Left renal pelvis (tissue), 4 donors: Measurements from ENCODE around the gene PON2. TPM values are rescaled to one million over a fixed set of nuclear protein-coding genes. Genes with fewer than 3 reads are reported as not detected.
A peak's percentile ranks its signal among the peaks of the same experiment; 100 is the strongest.

Experiments
- DNase-seq, 4 donors: peaks; one replicate each; pipeline ENCODE4 v3.0.0-alpha.2; 2013; ENCODE audit warnings: low read depth in 4 of 4, low spot score in 3 of 4
- polyA plus RNA-seq, 4 donors: library from polyadenylated mRNA; unstranded; fragments of 120-200 nt; gene quantifications; one replicate each; pipeline ENCODE4 v1.2.1, GENCODE V29; 2013; ENCODE audit not compliant: insufficient read length in 4 of 4

Gene PON2
- polyA plus RNA-seq, 4 donors, result 107 to 240 (median 163) TPM

DNA sequence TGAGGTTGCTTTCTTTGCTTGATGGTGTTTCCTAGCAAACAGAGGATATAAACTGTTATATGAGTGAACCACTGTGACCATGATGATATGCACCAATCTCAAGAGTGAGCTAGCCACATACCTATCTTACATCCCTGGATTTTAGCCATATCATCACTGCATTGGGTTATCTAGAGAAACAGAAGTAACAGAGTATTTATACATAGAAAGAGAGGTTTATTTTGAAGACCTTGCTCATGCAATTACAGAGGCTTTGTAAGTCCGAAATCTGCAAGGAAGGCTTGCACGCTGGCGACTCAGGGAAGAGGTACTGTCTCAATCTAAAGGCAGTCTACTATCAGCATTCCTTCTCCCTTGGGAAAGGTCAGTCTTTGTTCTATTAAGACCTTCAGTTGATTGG, 11.8 kb upstream of the PON2 start:
- DNase-seq, result no peak

DNA sequence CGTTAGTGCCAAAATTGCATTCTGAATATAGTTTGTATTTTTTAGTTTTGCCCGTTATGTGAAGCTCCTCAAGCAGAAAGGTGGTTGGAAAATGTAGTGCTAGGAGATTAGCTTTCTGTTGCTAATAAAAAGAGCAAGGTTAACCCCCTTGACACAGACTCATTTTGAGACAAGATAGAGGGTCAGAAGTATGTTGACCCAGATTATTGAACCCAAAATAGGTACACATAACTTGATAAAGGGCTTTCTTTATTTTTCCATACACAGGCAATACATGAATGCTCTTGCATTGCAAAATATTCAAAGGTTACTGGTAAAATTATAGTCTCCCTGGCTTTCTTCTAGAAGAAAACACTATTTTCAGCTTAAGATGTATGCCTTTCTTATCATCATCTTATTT, 10.0 kb upstream of the PON2 start:
- no peak for DNase-seq

DNA sequence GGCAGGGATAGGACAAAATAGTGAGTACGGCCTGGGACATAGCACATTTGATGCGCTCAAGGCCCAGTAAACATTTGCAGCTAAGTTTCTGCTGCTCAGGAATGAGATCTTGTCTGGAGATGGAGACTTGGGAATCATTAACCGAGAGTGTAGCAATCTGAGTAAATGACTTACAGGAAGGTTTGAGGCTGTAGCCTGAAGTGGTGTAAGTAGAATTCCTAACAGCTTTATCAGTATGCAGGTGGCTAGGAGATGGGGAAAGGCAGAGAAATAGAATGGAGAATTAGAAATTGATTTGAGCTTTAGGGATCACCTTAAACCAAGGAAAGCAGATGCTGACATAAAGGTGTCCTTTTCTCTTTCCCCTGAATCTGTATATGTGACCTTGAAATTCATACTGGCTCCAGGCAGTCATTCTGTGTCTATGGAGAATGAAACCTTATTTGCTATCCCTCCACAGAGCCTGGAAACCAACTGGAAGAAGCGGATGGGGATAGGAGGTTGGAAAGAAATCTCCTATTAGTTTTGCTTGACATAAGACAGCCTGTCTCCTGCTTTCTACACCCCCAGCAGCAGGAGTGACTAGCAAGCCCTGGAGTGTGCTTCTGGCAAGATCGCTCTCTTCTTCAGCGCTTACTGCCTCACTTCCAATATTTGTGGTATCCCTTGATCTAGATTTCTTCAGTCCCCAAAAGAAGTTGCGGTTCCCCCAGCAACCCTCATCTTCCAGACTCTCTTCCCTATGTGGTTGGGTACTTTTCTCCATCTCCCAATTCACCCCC, 6.4 kb upstream of the PON2 start:
- DNase-seq, result peak in 2 of 4 donors; percentile 62 to 69

DNA sequence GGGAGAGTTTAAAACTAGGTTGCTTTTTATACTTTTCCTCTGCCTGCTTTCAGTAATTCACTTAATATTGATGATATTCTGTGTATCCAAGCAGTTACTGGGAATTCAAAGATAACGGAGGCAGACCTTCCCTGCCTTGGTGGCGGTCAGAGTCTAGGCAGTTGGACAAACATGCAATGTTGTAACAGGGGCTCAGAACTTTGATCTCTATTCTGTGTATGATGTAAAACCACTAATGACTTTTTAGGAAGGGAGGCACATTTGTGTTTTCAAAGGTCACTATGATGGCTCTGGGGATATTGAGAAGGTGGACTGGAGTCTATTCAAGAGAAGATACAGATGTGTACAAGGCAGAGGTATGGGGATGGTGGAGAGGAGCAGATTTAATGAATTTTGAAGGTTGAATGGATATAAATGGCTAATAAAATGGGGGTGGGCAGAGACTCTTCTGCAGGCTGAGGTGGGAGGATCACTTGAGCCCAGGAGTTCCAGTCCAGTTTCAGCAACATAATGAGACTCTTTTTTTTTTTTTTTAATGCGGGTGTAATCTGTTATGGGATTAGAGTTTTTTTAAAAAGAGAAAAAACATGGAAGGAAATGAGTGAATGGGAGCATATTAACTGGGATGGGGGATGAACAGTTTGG, 5.7 kb upstream of the PON2 start:
- no peak for DNase-seq

DNA sequence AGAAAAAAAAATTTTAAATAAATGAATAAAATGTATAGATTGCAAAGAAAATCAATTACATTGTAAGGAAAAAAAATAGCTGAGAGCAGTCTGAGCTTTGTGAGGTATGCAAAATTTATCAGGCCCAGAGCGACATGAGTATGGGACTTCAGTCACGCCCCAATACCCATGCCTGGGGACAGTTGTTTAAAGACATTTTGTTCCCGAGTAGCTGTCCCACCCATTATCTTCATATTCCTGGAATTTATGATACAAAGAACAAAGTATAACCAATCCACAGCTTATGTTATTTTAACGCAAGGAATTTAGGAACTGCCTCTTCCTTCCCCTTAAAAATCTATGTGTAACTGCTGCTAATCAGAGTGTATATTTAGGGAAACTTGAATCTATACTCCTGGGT, 1.6 kb upstream of the PON2 start:
- no peak for DNase-seq

DNA sequence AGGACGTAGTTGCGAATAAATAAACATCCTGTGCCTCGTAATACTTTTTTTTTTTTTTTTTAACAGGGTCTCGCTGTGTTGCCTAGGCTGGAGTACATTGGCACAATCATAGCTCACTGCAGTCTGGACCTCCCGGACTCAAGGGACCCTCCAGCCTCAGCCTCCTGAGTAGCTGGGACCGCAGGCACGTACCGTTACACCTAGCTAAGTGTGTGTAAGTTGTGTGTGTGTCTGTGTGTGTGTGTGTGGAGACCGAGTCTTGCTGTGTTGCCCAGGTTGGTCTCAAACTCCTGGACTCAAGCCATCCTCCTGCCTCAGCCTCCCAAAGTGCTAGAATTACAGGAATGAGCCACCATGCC, 573 bp upstream of the PON2 start:
- DNase-seq, result no peak

DNA sequence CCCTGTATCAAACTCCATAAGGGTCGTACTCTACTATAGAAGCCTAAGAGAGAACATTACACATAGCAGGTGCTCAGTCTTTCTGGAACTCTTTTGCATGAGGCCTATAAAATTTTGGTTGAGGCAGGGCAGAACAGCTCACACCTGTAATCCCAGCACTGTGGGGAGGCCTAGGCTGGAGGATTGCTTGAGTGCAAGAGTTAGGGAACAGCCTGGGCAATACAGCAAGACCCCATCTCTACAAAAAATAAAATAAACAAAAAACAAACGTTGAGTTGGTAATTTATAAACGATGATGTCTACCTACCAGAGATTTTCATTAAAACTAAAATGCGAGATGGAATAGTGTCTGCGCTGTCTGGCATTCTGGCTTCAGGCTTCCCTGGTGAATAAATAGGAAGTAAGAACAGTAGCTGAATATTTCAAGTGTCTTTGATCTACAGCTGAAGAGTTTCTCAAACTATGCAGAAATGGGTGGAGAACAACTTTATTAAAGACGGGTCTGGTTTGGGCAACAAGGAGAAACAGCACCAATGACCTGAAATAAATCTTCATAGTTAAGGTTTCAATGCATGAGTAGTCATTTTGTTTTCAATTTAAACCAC, 774 bp downstream of the PON2 start:
- DNase-seq, result no peak

DNA sequence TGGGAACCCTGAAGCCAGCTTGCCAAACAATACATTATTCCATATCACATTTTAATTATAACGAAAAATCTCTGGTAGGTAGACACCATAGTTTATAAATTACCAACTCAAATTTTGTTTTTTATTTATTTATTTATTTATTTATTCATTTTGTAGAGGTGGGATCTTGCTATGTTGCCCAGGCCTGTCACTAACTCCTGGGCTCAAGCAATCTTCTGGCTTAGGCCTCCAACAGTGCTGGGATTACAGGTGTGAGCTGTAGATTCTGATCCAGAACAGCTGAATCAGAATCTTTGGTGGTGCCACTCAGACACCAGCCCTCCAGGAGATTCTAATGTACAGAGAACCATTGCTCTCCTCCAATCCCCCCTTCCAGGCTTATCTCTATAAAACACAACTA, 1.7 kb downstream of the PON2 start:
- DNase-seq, result no peak

DNA sequence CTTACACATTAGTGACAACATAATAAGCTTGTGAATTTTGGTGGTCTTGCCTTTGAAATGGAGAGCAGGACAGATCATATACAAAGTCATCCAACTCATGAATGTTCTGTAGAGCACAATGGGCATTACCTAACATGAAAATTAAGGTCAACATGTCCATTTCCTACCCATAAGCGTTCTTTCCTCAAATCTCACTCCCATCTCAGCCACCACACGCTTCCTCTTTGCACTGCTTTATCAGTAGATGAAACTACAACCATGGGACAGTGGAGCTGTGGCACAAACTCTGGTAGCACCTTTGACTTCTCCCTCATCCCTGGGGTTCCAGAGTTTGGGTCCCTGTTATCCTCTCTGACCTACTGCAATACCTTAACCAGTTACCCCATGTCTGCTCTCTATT, 2.2 kb downstream of the PON2 start:
- DNase-seq, result no peak

DNA sequence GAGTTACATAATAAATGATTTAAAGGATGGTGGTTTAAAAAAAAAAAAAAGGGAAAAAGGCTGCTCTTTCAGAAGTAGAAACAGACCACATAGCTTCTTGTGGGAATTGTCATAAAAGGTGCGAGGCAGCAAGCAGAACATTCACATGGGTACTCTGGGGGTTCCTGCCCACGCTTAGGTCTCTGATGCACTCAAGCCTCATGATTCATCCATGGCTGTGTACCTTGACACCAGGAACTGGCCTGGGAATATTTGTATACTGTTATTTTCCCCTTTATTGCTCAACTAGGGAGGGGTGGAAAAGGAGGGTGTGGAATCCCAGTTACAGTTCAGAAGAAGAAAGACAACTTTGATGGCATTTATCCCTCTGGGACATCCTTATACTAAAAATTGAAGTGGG, 4.0 kb downstream of the PON2 start:
- no peak for DNase-seq

DNA sequence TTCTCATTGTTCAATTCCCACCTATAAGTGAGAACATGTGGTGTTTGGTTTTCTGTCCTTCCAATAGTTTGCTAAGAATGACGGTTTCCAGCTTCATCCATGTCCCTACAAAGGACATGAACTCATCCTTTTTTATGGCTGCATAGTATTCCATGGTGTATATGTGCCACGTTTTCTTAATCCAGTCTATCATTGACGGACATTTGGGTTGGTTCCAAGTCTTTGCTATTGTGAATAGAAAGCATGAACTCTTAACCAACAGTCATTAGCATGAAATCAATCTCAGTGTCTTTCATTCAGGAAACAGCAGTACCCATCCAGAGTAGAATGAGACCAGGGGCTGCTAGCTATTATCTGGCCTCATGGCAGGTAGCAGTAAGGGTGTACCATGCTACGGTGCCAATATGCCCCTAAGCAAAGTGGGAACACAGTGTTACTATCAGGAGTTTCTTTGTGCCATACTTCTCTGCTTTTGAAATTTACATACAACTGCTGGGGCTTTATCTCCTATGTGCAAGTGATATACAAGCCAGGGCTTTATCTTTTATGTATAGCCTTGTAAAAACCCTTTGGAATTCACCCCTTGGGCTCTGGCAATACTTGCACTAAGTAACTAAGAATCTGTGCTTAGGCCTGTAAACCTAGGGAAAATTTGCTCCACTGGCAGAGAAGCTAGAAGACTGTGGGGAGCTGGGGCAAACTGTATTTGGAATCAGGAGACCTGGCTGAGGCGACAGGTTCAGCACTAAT, 5.4 kb downstream of the PON2 start:
- DNase-seq, result no peak

DNA sequence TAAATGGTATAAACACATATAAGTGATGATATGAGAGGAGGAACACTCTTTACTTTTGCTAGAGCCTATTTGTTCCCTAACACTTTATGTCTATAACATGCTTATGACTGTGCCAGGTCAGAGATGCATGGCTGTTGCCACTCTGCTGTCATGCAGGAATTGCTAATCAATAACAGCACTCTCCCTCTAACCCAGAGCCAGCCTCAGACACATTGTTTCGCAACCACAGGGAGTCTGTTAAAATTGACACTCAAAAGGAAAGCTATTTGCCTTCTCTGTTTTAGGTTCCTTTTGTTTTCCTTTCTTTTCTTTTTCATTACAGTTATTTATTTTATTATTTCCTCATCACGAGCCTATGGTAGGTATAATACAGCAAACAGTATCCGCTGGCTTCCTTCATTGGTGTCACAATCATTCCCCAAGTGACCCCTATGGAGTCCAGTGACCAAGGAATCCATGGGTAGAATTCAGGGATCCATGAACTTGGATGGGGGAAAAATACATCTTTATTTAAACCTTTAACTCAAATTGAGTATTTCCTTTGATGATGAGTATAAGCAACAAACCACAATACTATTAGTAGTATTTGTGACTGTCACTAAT, 6.8 kb downstream of the PON2 start:
- no peak for DNase-seq

DNA sequence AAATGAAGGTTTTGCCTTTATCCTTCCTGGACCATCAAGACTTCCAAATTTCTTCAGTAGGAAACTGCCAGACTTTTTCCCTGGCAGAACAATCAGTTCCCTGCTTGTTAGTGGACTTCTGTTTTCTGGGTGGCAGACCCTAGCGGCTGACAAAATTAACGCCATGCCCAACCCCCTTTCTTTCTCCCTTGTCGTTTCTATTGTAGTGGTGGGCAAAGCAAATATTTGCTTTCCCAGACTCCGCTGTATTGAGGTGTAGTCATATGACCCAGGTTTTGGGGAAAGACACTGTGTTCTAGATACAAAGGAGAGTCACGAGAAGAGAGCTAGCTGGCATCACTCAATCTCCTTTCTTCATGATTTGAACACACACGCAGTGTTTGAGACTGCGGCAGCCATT, 7.7 kb downstream of the PON2 start:
- DNase-seq, result no peak

DNA sequence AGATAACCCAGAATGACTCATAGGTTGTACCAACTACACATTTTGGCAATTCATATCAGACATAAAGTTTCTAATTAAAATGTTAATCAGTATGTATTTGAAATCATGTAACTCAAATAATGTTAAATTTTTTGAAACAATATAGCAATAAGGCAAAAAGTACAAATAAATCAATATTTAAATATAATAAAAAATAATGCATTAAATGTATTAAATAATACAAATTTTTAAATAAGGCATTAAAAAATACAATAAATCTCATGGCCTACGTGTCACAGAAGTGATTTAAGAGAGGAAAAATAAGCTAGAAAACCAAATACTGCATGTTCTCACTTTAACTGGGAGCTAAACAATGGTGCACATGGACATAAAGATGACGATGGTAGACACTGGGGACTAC, 9.1 kb downstream of the PON2 start:
- no peak for DNase-seq

DNA sequence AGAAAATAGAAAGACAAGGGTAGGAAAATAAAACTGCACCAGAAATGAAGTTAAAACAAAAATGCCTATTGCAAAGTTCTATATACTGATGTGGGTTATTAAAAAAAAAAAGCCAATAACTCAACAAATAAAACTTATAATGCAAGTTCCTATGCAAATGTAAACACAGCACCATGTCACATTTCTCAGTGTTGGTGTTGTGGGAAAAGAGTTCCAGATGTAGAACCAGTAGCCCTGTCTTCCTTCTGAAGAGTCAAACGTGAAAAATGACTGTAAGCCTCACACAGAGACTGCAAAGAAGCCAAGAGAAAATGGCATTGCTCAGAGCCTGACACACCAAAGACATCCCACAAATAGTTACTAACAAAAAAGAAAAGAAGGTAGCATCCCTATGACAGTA, 10.1 kb downstream of the PON2 start:
- no peak for DNase-seq

DNA sequence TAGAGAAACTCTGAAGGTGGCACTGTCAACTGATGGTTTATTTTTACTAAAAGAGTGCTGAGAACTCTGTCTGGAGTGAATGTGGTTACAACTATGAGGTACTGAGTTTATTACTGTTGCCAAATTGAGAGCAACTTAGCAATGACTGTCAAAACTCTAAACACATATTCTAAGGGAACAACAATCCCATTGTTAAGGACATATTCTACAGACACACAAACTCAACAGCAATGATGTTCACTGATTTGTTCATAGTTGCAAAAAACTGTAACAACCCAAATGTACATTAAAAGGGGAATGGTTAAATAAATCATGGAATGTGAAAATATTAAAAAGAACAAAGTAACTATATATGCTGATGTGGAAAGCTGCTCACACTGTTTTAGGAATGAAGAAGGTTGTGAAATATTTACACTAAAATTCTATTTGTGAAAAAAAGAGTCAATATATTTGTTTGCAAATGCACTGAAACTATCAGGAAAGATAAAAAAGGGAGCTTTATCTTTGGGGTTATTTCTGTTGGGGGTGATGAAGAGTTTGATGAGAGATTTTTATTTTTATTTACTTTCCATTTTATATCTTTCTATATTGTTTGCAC, 12.9 kb downstream of the PON2 start:
- DNase-seq, result no peak

DNA sequence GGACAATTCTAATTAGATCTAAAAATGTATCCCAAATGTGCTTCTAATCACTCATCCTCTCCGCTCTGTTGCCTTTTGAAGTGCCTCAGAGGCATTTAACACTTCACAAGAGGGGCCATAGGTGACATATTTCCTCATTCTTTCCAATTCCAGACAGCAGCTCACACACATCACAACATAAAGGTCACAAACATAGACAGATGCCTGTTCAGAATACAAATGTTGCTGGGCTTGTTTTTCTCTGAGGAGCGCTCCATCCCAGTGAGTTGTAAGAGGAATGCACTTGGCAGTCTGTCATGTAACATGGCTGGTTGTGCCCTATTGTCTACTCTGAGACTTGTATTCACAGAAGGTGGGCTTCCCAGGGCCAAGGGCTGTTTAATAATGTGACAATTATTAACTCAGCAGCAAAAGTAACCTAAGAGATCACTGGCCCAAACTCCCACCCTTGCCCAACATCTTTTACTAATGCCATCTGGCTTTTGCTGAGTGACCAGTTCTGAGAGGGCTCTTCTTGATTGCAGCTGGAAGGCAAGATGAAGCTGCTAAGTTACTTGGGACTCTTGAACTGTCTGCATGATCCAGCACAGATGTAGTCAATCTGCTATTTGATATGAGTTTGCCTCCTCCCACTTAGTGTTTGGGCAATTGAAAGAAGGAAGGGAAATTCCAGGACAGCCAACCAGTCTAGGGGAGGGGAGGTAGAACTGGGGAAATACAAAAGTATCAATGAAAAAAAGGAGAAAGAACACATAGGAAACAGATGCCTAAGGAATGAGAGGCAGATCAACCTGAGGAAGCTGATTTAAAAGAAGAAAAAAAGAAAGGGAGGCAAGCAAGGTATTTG, 13.6 kb downstream of the PON2 start:
- peak in 2 of 4 donors; percentile 42 to 47 for DNase-seq

DNA sequence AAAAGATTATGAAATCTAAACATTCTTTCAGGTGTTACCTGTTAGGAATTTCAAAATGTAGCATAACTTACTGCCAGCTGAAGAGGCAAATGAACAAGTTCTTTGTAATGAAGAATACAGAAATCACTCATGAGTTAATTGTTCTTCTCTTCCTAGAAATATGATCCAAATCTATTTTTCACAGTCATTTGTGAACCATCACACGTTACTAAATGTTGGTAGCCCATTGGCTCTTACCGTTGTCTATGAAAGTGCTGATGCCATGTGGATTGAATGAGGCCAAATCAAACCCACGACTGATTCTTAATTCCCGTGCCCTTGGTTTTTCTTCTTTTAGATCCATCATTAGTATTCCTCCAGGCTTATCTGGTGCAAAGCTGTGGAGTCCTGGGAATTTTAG, 22.8 kb downstream of the PON2 start:
- no peak for DNase-seq

DNA sequence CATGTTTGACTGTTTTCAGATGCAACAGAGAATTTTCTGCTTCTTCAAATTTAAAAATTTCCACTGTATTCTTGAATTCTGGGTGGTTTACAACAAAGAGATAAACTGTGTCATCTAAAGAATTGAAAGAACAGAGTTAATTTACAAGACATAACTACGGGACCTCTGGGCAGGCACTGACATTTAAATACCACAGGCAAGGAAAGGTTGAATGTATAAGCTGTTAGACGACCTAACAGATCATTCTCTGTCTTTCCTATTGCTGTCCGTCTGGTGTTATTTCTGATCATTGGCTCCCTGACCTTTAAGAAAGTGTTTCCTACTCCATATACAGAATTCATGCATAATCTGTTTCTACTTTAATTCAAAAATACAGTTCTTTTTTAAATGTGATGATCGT, 23.2 kb downstream of the PON2 start:
- DNase-seq, result no peak

DNA sequence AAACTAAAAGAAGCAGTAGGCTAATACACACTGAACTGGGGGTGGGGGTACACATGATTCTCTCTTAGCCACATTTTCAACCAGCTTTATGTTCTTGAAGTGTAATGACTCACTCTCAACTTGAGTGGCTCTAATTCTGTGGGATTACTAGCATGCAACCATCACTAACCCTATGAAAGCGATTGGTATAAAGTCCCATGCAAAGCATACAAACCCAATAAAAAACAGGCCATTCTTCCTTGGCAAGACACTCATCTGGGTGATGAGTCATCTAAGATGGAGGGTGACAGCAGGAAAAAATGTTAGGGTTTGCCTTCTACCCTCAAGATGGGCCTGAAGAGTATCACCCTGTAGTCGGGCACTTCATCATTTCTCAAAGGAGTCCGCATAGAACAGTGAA, 23.8 kb downstream of the PON2 start:
- no peak for DNase-seq
